B cell (primary cell): ENCODE results near the gene CDK13. TPM values are rescaled to one million over a fixed set of nuclear protein-coding genes. Genes with fewer than 3 reads are reported as not detected.

ENCODE experiments used
- ATAC-seq: fragments of 200-7000 bp; cut with Tn5 transposase; one replicate; pipeline ENCODE4 v1.10.0; 2021; ENCODE audit warnings: low read depth, mild to moderate bottlenecking, moderate number of reproducible peaks, moderate library complexity
- CTCF ChIA-PET: fragments of 350-600 bp; sonication (Branson Sonifier 250); formaldehyde crosslinking; loops from one replicate; lab custom pipeline; 2021; ENCODE audit warnings: antibody characterized with exemption, inconsistent platforms; lab: Charles Lee
- POLR2A ChIA-PET: fragments of 350-600 bp; sonication (Branson Sonifier 250); formaldehyde crosslinking; loops from one replicate; lab custom pipeline; 2021; ENCODE audit warnings: antibody characterized with exemption; lab: Charles Lee
- DNase-seq: peaks from one replicate; pipeline ENCODE4 v3.0.0; 2013
- H2AFZ ChIP-seq: 2 replicates; pipeline ENCODE4 v1.6.1; 2012; ENCODE audit warnings: mild to moderate bottlenecking, low read depth, low read length; ENCODE audit not compliant: insufficient read depth, poor library complexity, severe bottlenecking
- H3K27ac ChIP-seq, 2 donors: 1 replicate in 1 of 2; 2 replicates in 1 of 2; pipeline ENCODE4 v1.5.1; 2012 to 2013; ENCODE audit warnings: low read length in 2 of 2, mild to moderate bottlenecking in 2 of 2, moderate library complexity in 1 of 2
- H3K27me3 ChIP-seq, 4 experiments: fragments of 200-600 bp in 1 of 4; sonication (generic) in 1 of 4; replicated peaks in 1 of 4; 1 replicate in 2 of 4; 2 replicates in 2 of 4; pipeline versions ENCODE4 v1.6.1 to v1.7.0; 2013 to 2016; ENCODE audit warnings: low read length in 3 of 4, mild to moderate bottlenecking in 2 of 4, mixed read lengths in 1 of 4, moderate library complexity in 1 of 4; ENCODE audit not compliant: insufficient read depth in 4 of 4, control insufficient read depth in 3 of 4; ENCODE audit errors: control extremely low read depth in 1 of 4
- H3K36me3 ChIP-seq, 2 experiments: replicated peaks in 1 of 2; 1 replicate in 1 of 2; 2 replicates in 1 of 2; pipeline versions ENCODE4 v1.6.1 to v1.7.1; 2013; ENCODE audit warnings: low read length in 1 of 2; ENCODE audit not compliant: insufficient read depth in 2 of 2, control insufficient read depth in 1 of 2; ENCODE audit errors: control extremely low read depth in 1 of 2, extremely low read depth in 1 of 2
- H3K4me1 ChIP-seq, 2 donors: fragments of 200-600 bp in 1 of 2; sonication (generic) in 1 of 2; 1 replicate in 1 of 2; 2 replicates in 1 of 2; pipeline versions ENCODE4 v1.5.1 to v1.6.1; 2013 to 2017; ENCODE audit warnings: low read length in 2 of 2; ENCODE audit not compliant: control insufficient read depth in 2 of 2, insufficient read depth in 2 of 2
- H3K4me2 ChIP-seq: replicated peaks from 2 replicates; pipeline ENCODE3; 2012; ENCODE audit warnings: mild to moderate bottlenecking, low read depth, low read length; ENCODE audit not compliant: poor library complexity, severe bottlenecking
- H3K4me3 ChIP-seq, 5 experiments: fragments of 200-600 bp in 1 of 5; sonication (generic) in 1 of 5; 1 replicate in 3 of 5; 2 replicates in 2 of 5; pipeline versions ENCODE4 v1.5.1 to v1.7.0; 2011 to 2016; ENCODE audit warnings: low read length in 4 of 5, mild to moderate bottlenecking in 4 of 5, low read depth in 2 of 5, control low read depth in 1 of 5, moderate library complexity in 1 of 5; ENCODE audit not compliant: insufficient read depth in 1 of 5; ENCODE audit errors: control extremely low read depth in 1 of 5, extremely low read depth in 1 of 5
- H3K79me2 ChIP-seq: fragments of 200-600 bp; sonication (generic); one replicate; pipeline ENCODE4 v1.6.0; 2016; ENCODE audit warnings: low read length; ENCODE audit not compliant: control insufficient read depth, insufficient read depth
- H3K9ac ChIP-seq: fragments of 200-600 bp; sonication (generic); 2 replicates; pipeline ENCODE4 v1.6.1; 2017; ENCODE audit warnings: mild to moderate bottlenecking, low read length, moderate library complexity
- H3K9me3 ChIP-seq, 3 donors: one replicate each; pipeline versions ENCODE4 v1.6.1 to v1.7.1; 2013; ENCODE audit warnings: low read length in 2 of 3; ENCODE audit not compliant: control insufficient read depth in 2 of 3, insufficient read depth in 1 of 3; ENCODE audit errors: control extremely low read depth in 1 of 3
- H4K20me1 ChIP-seq: 2 replicates; pipeline ENCODE4 v1.6.0; 2012; ENCODE audit warnings: mild to moderate bottlenecking, low read length; ENCODE audit not compliant: insufficient read depth, control insufficient read depth, poor library complexity, severe bottlenecking
- H3K27ac Mint-ChIP-seq: one replicate; pipeline ENCODE4 v1.8.0; 2021; ENCODE audit warnings: mixed read lengths
- H3K27me3 Mint-ChIP-seq: one replicate; pipeline ENCODE4 v1.8.0; 2021; ENCODE audit warnings: mixed read lengths
- H3K4me1 Mint-ChIP-seq: one replicate; pipeline ENCODE4 v1.8.0; 2021; ENCODE audit warnings: mixed read lengths
- H3K4me3 Mint-ChIP-seq: one replicate; pipeline ENCODE4 v1.8.0; 2021; ENCODE audit warnings: mixed read lengths
- H3K9me3 Mint-ChIP-seq: one replicate; pipeline ENCODE4 v1.8.0; 2022; ENCODE audit warnings: mixed read lengths; ENCODE audit not compliant: insufficient read depth
- CTCF ChIP-seq: fragments of 200-600 bp; IDR thresholded peaks from one replicate; pipeline ENCODE4 v1.8.0; 2022; ENCODE audit warnings: antibody characterized with exemption, mild to moderate bottlenecking
- EZH2 ChIP-seq: IDR thresholded peaks from 2 replicates; pipeline ENCODE4 v1.6.1; 2012; ENCODE audit warnings: borderline replicate concordance, low read depth, mild to moderate bottlenecking, moderate library complexity, low read length; ENCODE audit not compliant: insufficient read depth, poor library complexity, severe bottlenecking
- WGBS: methylation state at CpG from one replicate; pipeline ENCODE4 v1.1.5; 2013; ENCODE audit warnings: missing lambda C conversion rate; ENCODE audit not compliant: insufficient coverage; 5-methylcytosine and 5-hydroxymethylcytosine counted together
- intact Hi-C: fragments of 100-400 bp; cut with micrococcal nuclease; formaldehyde crosslinking; loops from one replicate; pipeline ENCODE4 v1.10.0; 2022
- polyA plus RNA-seq: library from polyadenylated mRNA; depleted of rRNA; stranded (reverse); fragments of >200 nt; gene quantifications from 2 replicates; pipeline ENCODE4 v1.2.3, GENCODE V29; 2012
- total RNA-seq, 2 donors: library from RNA; stranded (reverse); fragments of 120-200 nt in 1 of 2; gene quantifications; 1 replicate in 1 of 2; 2 replicates in 1 of 2; pipeline versions ENCODE4 v1.2.3 to v1.2.4, GENCODE V29; 2013 to 2022

Gene CDK13
- total and polyA plus RNA-seq, 2 donors (not counting 1 experiment from before 2014, with no cell fraction given): 56.1 to 146 TPM

- no peak overlapping the region for H3K4me3 ChIP-seq
- no peaks in the 10 kb centered on the region for H3K36me3 ChIP-seq
- TF ChIP-seq CTCF: no peak
- TF ChIP-seq EZH2: no peak
- intact Hi-C loops: no loop called here
- Mint-ChIP-seq H3K27me3 (peaks cover 2% of the 10 kb centered on the region), H3K4me3 (no peak overlapping the region), H3K9me3 (no peaks in the 10 kb centered on the region), H3K27ac (no peak overlapping the region), H3K4me1 (no peaks in the 10 kb centered on the region)
- no peak overlapping the region for H3K9ac ChIP-seq
- H3K27ac ChIP-seq: no peak overlapping the region
- H2AFZ ChIP-seq: no peak overlapping the region
- no peaks in the 10 kb centered on the region for H3K79me2 ChIP-seq
- no peak for DNase-seq
- H3K4me1 ChIP-seq: no peaks in the 10 kb centered on the region
- H3K27me3 ChIP-seq: no peaks in the 10 kb centered on the region
- ChIA-PET POLR2A (no interaction called here), CTCF (interaction anchor here (1.4 kb wide), 1 partner anchor 40 kb away, joined by 4 read pairs; no protein-coding TSS in a partner anchor)
- ATAC-seq: no peak
- 100% methylated on average over 3 of the region's 3 CpGs for WGBS
- no peak overlapping the region for H3K4me2 ChIP-seq
- no peaks in the 10 kb centered on the region for H3K9me3 ChIP-seq
- H4K20me1 ChIP-seq: no peaks in the 10 kb centered on the region
Observed at GRCh38 chr7:39936761-39937160, 13.3 kb upstream of the CDK13 start.

- no peak overlapping the region for H3K4me3 Mint-ChIP-seq
- intact Hi-C loops: no loop called here
- no peak overlapping the region for H3K27ac Mint-ChIP-seq
- Histone ChIP-seq H3K9ac (no peak overlapping the region), H3K36me3 (no peaks in the 10 kb centered on the region), H3K4me3 (no peak overlapping the region), H3K4me1 (no peaks in the 10 kb centered on the region), H3K27me3 (no peaks in the 10 kb centered on the region), H2AFZ (no peak overlapping the region), H3K27ac (no peak overlapping the region), H3K79me2 (no peaks in the 10 kb centered on the region), H3K4me2 (no peak overlapping the region), H3K9me3 (no peaks in the 10 kb centered on the region), H4K20me1 (no peaks in the 10 kb centered on the region)
- TF ChIP-seq EZH2: no peak
- no peak for TF ChIP-seq CTCF
- DNase-seq (no peak), ATAC-seq (no peak)
- H3K27me3 Mint-ChIP-seq: peaks cover 4% of the 10 kb centered on the region
- no peaks in the 10 kb centered on the region for H3K9me3 Mint-ChIP-seq
- POLR2A ChIA-PET: no interaction called here
- no peaks in the 10 kb centered on the region for H3K4me1 Mint-ChIP-seq
- CTCF ChIA-PET: interaction anchor here (1.4 kb wide), 1 partner anchor 41 kb away, joined by 4 read pairs; no protein-coding TSS in a partner anchor
- 88% methylated on average over 1 of the region's 2 CpGs for WGBS
Observed at GRCh38 chr7:39937366-39938153, 12.5 kb upstream of the CDK13 start.
